ENCODE data around the gene CLDN19.
"Not testable (repeated sequence)": the region's sequence is repeated elsewhere in the genome, so short reads cannot be mapped to it uniquely, and the experiment has no call there.

Gene CLDN19

DNA sequence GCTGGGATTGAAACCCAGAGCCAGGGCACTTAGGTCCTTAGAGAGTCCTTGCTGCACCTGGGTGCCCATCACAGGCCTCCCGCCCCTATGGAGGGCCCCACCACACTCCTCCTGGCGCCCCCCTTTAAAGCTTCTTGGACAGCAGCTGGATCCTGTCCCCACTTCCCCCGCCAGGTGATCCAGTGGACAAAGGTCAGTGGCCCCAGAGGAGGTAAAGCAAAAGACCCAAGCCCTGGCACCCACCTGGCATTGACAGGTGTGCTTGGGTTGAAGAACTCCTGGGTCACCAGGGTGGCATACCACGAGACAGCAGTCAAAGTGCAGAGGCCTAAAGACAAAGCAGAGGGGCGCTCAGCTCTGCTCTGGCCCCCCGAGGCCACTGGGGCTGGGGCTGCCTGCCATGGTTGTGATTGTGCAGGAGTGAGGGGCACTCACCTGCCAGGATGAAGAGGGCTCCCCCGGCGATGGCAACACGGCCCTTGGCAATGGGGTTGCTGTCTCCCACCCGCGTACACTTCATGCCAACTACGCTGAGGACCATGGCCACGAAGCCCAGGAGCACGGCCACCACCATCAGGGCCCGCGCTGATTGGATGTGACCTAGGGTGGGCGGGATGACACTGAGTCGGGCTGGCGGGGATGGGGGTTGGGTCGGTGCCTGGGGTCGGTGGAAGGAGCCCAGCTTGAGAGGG, 1.9 kb downstream of the CLDN19 start:
- DNase-seq (ENCODE audit: low spot score): no peak

DNA sequence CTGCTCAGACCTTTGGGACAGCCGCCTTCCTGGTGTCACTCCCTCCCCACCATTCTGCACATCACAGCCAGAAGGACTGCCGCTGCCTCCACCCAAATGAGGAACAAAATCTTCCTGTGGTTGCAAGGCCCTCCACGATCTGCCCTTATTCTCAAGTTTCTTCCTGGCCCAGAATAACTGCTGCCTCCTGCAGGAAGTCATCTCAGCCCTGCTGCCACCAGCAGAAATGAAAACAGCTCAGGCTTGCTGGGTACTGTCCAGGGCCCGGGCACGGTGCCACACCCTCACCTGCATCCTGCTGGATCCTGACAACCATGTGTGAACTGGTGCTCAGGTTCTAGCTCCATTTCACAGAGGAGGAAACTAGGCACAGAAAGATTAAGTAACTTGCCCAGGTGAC, 2.8 kb downstream of the CLDN19 start:
- no peak for DNase-seq (ENCODE audit: low spot score)

DNA sequence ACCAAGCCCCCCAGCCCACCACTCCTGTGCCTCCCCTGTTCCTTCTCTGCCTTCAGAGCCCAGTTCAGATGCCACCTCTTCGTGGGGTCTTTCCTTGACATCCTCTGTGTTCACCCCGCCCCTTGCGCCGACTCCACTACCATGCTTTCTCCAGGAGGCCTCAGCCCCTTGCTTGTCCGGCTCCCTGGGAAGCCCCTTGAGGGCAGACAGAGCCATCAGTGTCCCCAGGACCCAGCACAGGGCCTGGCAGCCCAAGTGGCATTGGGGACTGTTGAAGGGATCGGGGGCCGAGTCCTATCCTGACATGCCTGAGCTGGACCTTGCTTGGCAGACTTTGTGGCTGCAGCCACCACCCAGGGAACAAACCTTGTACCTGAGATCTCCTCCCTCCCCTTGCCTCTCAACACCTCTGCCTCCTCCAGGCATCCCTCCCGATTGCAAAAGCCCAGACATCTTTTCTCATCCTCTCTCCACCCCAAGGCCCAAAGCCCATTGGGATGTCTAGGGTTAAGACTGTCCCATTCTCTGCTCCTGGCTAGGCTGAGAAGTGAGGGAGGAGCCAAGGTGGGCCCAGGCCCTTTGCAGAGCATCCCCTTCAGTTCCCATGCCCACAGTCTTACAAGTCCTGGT, 3.4 kb downstream of the CLDN19 start:
- no peak for DNase-seq (ENCODE audit: low spot score)

DNA sequence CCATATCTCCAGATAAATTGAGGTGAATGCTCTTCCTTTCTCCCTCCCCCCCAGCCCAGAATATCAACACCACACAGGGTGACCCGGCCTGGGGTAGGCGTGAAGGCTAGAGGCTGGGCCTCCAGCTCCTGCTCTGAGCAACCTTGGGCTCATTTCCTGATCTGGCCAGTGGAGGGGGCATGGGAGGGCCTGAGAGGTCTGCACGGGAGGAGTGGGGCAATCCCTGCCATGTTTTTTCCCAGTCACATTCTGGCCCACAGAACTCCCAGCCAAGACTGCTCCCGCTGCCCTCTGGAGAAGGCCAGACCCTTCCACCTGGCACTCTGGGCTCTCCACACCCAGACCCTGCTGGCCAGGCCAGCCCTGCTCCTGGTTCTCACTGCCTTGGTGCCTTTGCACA, 3.9 kb downstream of the CLDN19 start:
- DNase-seq (ENCODE audit: low spot score): no peak

DNA sequence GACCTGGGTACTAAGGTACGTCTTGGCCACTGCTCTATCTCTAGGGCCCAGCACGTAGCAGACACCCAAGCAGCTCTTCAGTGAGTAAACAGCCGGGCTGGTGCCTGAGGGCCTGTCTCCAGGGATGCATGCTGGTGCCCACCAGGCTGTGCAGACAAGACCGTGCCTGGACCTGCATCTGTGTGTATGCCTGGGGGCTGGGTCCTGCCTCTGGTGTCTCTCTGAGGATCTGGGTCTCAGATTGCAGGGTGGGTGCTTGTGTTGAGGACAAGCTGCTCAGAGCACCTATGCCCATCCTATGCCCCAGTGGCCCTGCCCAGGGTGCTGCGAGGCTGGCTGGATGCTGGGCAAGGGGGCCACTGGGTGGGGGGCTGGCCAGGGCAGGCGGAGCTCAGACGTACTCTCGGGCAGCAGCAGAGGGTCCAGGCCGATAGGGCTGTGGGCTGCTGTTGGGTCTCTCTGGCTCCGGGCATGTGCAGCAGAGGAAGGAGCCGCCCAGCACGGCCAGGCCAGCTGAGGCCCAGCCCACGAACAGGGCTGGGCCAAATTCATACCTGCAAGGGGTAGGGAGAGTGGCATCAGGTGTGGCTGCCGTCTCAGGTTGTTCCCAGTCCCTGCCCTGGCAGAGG, 4.4 kb downstream of the CLDN19 start:
- DNase-seq (ENCODE audit: low spot score): no peak

DNA sequence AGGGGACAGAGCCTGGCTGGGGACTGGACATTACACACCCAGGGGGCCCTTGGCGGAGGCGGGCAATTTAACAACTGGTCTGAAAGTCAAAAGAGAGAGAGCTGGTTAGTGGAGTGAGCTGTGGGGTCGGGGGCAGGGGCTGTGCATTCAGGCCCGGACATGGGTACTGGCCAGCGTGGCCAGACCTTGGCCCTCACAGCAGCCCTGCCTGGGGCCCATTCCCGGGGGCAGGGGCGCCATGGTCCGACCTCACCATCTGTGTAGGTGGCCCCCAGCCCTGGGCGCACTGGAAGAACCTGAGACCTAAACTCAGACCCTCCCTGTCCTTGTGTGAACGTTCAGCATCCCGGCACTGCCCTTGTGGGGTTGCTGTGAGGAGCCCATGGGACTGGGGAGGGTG, 5.0 kb downstream of the CLDN19 start:
- DNase-seq (ENCODE audit: low spot score): no peak

DNA sequence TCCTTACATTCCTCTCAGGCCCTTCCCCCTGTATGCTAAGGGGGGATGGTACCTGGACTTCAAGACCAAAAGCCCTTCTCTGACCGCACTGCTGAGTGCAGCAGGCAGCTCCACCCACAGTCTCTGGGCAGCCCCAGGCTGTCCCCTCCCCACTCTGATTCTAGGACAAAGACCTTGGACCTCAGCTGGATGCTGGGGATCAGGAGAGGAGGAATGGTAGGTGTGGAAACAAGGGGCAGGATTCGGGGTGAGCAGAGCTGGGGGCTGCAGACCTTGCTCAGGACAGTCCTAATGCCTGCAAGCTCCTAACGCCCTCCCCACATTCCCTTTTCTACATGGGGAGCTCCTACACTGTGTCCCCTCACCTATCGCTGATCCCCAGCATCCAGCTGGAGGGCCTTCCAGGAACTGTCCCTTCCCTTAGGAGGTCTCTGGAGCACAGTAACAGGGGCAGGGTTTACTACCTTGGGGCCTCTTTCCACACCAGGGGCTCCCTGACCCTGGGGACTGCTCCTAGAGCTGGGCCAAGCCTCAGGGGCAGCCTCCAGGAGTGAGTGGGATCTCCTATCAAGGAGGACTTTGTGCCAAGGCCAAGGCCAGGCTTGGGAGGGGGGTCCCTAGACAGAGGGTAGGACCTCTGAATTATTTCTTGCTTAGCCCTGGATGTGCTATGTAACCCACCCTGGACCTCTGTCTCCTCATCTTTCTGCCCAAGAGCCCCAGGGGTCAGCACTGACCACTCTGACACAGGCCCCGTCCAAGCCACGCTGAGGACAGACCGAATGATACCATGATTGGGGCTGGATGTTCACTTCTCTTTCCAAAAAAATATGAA, 5.6 kb downstream of the CLDN19 start:
- no peak for DNase-seq (ENCODE audit: low spot score)

DNA sequence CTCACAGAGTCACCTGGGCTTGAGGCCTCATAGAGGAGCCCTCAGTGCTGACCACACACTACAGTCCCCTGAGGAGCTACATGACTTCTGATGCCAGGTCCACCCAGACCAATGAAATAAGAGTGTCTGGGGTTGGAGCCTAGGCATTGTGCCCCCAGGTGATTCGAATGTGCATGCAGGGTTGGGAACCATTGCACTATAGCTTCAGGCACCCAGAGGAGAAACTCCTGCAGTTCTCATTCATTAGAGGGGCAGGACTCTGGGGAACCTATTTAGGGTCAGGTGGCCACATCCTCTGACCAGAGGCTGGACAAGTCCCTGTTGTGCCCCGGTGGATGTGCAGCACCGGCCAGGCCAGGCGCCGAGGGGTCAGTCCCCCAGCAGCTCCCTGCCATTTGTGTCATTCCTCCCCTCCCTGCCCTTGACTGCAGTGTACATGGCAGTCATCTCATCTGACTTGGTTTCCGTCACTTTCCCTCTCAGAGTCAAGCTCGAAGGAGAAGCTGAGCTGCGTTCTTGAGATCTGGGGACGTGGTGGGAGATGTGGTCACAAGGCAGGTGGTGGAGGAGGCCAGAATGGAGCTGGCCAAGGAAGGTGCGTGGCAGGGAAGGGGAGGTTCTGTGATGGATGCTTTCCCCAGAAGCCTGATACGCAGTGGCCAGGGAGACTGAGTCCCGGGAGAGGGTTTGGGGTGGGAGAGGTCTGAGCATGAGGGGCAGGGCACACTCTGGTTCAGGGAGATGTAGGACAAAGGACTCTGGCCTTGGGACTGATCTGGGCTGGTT, 6.4 kb downstream of the CLDN19 start:
- no peak for DNase-seq (ENCODE audit: low spot score)

DNA sequence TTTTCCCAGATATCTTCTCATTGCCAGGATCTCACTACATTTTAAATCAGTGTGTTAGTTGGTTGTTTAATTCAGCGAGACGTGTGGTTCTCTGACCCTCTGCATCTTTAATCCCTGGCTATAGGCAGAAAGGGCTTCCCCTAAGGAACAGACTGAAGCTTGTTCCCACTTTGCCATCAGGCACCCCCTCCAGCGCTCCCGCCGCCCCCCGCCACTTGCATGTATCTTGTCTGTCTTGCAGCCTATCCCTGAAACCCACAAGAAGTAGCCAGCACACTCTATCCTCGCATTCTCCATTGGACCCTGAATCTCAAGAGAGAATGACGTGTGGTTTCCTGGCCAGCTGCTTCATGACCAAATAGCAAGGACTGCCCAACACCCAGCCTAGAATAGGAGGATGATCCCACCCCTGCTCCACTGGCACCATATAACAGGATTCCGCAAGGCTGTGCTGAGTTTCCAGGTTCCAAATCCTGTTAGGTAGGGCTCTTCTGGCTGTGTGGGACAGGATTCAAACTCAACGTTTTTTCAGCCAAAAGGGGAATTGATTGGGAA, 7.8 kb downstream of the CLDN19 start:
- no peak for DNase-seq (ENCODE audit: low spot score)

DNA sequence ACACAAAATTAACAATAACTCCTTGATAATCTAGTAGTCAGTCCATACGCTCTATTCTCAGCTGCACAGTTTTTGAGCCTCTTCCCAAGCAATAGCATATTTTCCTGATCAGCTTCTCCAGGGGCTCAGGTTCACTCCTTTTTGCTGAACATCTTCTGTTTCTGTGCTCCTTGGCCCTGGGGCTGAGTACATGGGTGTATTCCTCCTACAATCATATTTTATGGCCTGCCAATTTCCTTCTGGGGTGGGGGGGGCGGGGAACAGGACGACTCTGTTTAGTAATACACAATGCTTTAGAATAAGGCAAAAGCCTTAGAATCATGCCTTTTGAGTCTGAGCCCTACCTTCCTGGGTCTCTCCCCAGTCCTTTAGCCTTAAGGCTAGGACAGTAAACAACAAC, 8.5 kb downstream of the CLDN19 start:
- no peak for DNase-seq (ENCODE audit: low spot score)

DNA sequence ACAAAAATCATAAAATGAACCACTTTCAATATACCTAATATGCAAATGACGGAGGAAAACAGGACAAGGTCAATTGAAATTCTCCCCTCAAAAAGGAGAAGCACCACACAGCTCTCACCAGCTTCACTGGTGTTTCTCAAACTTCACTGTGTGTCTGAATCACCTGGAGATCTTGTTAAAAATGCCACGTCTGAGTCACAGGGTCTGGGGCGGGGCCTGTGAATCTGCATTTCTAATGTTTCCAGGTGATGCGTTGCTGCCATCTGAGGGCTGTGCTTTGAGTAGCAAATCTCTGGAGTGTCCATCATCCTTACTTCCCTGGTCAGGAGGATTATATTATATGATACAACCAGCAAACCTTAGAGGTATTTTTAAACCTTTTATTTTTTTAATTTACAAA, 9.0 kb downstream of the CLDN19 start:
- peak; percentile 24 for DNase-seq (ENCODE audit: low spot score)

DNA sequence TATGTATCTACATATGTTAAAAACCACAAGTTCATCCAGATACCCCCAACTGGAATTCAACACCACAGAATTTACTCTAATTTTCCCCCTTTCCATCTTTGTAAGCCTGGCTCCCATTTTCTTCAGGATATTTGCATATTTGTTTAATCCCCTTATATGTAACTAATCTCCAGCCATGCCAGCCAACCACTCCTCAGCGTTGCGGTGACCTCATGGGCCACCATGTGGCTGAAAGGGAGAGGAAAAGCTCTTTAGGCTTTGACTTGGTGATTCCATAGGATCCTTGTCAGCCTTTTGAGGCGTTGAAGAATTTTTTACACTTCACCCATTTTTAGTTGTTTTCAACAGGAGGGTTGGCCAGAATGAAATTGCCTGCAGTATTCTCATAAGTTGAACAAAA, 10.0 kb downstream of the CLDN19 start:
- DNase-seq (ENCODE audit: low spot score): no peak

DNA sequence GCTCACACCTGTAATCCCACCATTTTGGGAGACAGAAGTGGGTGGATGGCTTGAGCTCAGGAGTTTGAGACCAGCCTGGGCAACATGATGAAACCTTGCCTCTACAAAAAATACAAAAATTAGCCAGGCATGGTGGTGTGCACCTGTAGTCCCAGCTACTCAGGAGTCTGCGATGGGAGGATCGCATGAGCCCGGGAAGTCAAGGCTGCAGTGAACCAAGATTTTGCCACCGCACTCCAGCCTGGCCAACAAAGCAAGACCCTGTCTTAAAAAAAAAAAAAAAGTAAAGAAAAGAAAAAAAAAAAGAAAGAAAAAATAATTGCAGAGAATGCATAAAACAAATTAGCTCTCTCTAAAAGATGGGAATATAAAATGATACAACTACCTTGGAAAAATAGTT, 14.2 kb downstream of the CLDN19 start:
- DNase-seq (ENCODE audit: low spot score): not testable (repeated sequence)

DNA sequence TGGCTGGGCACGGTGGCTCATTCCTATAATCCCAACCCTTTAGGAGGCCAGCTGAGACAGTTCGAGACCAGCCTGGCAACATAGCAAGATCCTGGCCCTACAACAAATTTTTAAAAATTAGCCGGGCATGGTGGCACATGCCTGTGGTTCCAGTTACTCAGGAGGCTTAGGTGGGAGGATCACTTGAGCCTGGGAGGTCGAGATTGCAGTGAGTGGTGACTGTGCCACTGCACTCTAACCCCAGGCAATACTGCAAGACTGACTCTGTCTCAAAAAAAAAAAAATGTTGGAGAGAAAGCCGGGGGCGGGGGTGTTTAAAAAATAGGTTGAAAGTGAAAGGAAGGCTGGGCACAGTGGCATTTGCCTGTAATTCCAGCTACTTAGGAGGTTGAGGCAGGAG, 16.5 kb downstream of the CLDN19 start:
- DNase-seq (ENCODE audit: low spot score): no peak

DNA sequence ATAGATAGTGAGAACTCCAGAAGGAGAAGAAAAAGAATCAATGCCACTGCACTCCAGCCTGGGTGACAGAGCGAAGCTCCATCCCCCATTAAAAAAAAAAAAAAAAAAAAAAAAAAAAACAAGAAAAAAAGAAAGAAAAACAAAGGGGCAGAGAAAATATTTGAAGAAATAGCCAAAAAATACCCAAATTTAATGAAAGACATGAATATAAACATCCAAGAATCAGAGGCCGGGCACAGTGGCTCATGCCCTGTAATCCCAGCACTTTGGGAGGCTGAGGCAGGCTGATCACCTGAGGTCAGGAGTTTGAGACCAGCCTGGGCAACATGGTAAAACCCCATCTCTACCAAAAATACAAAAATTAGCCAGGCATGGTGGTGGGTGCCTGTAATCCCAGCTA, 17.6 kb downstream of the CLDN19 start:
- DNase-seq (ENCODE audit: low spot score): not testable (repeated sequence)

DNA sequence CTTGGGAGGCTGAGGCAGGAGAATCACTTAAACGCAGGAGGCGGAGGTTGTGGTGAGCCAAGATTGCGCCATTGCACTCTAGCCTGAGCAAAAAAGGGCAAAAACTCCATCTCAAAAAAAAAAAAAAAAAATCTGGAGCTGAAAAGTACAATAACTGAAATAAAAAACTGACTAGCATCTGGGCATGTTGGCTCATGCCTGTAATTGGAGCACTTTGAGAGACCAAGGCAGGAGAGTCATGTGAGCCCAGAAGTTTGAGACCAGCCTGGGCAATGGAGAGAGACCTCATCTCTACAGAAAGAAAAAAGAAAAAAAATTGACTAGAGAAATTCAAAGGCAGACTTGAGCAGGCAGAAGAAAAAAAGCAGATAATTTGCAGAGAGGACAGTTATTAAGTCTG, 18.1 kb downstream of the CLDN19 start:
- no peak for DNase-seq (ENCODE audit: low spot score)

DNA sequence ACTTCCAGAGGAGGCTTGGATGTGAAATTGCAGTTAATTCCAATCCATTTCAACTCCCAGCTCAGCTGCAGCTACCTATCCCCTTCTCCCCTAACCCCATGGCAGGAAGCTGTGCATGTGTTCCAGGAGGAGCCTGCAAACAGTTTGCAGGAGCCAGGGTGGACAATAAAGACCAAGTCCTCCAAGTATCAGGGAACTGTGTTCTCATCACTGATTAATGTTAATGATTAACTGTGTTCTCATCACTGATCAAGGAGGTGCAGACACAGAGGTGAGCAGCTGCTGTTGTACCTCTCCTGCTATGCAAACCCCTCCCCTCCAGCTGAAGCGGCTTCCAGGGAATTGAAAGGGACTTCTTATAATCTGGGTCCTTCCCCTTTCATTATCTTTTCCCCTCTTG, 19.2 kb downstream of the CLDN19 start:
- DNase-seq (ENCODE audit: low spot score): no peak

DNA sequence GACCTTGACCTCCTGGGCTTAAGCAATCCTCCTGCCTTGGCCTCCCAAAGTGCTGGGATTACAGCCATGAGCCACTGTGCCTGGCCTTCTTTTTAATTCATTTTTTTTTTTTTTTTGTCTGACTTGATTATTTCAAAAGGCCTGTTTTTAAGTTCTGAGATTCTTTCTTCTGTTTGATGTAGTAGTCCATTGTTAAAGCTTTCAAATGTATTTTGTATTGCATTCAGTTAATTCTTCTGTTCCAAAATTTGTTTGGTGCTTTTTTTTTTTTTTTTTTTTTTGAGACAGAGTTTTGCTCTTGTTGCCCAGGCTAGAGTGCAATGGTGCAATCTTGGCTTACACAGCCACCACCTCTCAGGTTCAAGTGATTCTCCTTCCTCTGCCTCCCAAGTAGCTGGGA, 25.6 kb downstream of the CLDN19 start:
- not testable (repeated sequence) for DNase-seq (ENCODE audit: low spot score)

DNA sequence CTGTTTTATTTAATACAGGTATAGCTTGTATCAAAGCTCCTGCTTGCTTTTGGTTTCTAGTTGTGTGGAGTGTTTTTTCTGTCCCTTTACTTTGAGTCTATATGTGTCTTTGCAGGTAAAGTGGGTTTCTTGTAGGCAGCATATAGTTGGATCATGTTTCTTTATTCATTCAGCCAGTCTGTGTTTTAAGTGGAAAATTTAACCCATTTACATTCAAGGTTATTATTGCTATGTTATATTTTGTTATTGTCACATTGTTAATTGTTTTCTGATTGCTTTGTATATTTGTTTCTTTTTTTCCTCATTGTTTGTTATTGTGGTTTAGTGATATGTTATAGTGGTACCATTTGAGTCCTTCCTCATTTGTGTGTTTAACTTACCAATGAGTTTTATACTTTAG, 26.7 kb downstream of the CLDN19 start:
- DNase-seq (ENCODE audit: low spot score): no peak

DNA sequence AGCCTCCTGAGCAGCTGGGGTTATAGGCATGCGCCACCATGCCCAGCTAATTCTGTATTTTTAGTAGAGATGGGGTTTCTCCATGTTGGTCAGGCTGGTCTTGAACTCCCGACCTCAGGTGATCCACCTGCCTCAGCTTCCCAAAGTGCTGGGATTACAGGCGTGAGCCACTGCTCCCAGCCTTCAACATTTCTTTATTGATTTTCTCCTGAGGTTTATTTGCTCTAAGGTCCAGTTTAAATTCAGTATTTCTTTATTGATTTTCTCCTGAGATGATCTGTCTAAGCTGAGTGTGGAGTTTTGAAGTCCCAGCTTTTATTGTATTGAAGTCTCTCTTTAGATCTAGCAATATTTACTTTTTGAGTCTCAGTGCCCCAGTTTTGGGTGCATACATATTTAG, 27.2 kb downstream of the CLDN19 start:
- not testable (repeated sequence) for DNase-seq (ENCODE audit: low spot score)

DNA sequence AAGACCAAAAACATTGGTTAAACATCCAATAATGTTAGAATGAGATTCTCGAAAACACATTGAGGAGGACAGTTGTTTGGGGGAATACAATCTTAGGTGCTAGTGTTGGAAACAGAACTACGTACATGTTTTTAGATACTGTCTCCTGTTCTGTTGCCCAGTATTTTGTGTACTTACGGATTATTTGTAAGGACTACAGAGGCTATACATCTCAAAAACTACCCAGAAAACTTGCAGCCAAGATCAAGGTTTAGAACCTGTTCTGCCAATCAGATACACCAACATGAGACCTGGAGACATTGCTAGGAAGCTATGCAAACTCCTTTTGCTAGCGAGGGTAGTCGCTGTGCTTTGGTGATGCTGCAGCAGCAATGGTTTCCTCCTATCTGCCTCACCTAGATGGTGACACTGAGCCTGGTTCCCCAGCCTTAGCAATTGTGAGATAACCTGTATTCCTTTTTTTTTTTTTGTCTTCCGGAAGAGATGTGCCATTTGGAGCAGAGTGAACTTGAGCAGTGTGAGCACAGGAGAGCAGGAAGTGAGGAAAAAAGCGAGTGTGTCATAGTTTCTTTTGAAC, 36.1 kb downstream of the CLDN19 start:
- DNase-seq (ENCODE audit: low spot score): no peak

All from activated CD4-positive, alpha-beta T cell treated with anti-CD3 and anti-CD28 coated beads, Interleukin-2, Interleukin-4, amounts not matched to agents 100 ng/mL and 50 ng/mL, durations not matched to agents 16 hours and 8 hours (primary cell).